HL-60/S4 (cell line): ENCODE results near the gene FCER2.

Source experiments
- in situ Hi-C: fragments of 300-500 bp; cut with MboI; formaldehyde crosslinking; loops from 2 replicates; pipeline ENCODE4 v1.14.3; 2022; ENCODE audit warnings: low sequenced_read_pairs

FCER2 gene

DNA sequence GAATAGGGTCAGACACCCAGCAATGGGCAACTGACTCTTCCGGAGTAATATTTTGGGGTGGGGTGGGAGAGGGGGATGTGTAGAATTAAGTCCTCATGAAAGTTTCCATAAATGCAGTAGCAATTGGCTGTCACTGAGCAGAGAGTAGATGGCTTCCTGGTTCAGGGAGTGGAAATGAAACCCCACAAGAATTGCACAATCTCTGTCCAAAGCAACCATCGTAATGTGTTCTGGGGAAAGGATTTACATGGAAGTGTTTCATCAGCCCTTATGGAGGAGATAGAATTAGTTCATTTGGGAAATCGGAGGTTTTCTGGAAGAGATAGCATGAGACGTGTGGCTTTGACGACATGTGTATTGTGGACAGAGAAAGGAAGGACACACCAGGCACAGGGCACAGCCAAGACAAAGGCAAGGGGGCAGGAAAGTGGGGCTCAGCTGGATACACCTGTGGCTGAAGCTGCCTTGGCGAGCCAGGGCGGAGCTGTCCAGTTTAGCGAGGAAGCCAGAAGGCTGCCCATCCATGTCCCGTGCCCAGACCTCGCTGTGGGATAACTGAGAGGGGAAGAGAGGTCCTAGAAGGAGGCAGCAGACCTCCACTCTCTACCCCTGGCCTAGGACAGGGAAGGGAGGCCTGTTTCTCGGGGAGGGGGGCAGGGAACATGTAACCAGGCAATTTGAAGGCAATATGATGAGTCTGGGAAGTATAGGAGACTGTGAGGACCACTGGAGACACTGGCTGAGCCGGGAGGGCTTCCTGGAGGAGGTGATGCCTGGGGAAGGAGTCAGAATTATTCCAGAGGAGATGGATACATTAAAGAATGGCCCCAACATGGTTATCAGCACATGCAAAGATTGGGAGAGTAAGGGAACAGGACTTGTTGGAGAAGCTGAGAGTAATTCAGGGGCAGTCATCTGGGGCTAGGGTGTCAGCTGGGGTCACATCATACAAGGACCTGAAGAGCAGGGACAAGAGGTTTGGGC lies 32.6 kb upstream of the FCER2 start:
- in situ Hi-C loops = no loop called here

- in situ Hi-C loops = no loop called here
Measured at GRCh38 chr19:7733376-7733775, 31.4 kb upstream of the FCER2 start.

DNA sequence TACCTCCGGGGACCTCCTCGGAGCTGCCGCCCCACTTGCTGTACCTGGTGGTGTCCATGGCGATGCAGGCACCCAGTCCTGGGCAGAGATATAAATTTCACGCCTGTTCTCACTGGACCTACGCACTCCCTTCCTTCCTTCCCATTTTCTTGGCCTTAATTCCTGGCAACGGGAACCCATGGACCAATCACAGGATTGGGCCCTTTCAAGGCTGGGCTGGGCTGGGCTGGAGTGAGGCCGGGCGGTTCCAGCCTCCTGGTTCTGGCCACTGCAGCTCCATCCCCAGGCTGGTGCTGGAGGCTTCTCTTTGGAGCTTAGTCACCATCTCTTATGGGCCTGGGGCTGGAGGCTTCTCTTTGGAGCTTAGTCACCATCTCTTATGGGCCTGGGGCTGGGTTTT lies 30.1 kb upstream of the FCER2 start, which contains the start of gene CLEC4G:
Gene CLEC4G, minus strand, starts transcription at position 66 of the 400 bp plus-strand sequence. Its CDS starts 8 bp downstream, at position 58.
- in situ Hi-C loops = no loop called here

- in situ Hi-C loops = no loop called here
Measured at GRCh38 chr19:7731615-7732014, 29.7 kb upstream of the FCER2 start.

GRCh38 chr19:7731218-7731595 lies 29.3 kb upstream of the FCER2 start:
- in situ Hi-C loops = no loop called here

- in situ Hi-C loops = no loop called here
Measured at GRCh38 chr19:7730286-7731217, 28.6 kb upstream of the FCER2 start.

- in situ Hi-C loops = no loop called here
Measured at GRCh38 chr19:7729831-7730285, 27.9 kb upstream of the FCER2 start.

DNA sequence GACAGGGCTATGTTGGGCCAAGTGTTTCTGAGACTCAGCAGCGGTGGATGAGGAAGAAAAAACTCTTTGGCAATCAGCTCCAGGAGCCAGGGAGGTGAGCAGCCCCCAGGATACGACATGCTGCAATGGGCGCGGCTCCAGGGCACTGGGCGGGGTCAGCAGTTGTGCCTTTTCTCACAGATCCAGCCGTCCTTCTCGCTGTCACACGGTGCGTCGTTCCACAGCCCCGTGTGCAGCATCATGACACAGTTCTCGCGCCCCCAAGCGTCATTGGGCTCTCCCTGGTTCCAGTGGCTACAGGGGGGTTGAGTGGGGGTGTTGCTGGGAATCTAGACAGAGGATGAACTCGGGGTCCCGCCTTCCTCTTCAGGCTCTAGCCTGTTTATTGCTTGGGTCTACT lies 27.3 kb upstream of the FCER2 start:
- in situ Hi-C loops = no loop called here

DNA sequence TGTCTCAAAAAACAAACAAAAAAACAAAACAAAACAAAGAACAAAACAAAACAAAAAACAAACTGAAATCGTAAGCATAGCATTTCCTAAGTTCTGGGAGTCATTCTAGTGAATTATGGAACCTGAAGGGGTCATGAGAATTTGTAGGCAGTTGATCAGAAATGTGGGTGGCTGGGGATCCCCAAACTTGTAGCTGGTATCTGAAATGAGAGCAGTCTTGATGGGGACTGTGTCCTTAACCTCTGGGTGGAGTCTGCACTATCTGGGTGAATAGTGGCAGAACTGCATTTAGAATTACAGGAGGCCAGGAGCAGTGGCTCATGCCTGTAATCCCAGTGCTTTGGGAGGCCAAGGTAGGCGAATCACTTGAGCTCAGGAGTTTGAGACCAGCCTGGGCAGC lies 23.9 kb upstream of the FCER2 start:
- in situ Hi-C loops = no loop called here

- in situ Hi-C loops = no loop called here
Measured at GRCh38 chr19:7722231-7722651, 20.3 kb upstream of the FCER2 start.

GRCh38 chr19:7720351-7720750 lies 18.4 kb upstream of the FCER2 start:
- in situ Hi-C loops = no loop called here

DNA sequence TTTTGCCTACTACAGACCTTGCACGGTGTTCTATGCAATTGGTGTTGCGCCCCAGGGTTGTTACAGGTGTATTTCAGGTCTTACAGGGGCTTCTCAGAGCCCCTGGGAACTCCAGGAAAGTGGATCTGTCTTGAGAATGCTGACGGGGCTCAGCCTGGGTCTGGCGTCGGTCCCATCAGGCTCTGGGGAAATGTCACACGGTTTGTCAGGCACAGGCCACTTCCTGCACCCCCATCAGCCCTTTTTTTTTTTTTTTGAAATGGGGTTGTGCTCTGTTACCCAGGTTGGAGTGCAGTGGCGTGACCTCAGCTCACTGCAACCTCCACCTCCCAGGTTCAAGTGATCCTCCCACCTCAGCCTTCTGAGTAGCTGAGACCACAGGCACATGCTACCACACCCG lies 16.7 kb upstream of the FCER2 start:
- in situ Hi-C loops = no loop called here

DNA sequence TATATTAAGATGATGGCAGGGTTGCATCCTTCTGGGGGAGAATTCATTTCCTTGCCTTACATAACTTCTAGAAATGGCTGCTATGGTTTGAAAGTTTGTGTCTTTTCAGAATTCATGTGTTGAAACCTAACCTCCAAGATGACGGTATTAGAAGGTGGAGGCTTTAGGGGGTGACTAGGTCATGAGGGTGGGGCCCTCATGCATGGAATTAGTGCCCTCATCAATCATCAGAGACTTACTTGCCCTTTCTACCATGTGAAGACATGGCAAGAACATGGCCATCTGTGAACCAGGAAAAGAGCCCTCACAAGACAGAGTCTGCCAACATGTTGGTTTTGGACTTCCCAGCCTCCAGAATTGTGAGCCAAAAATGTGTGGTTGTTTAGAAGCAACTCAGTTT lies 14.8 kb upstream of the FCER2 start:
- in situ Hi-C loops = no loop called here

DNA sequence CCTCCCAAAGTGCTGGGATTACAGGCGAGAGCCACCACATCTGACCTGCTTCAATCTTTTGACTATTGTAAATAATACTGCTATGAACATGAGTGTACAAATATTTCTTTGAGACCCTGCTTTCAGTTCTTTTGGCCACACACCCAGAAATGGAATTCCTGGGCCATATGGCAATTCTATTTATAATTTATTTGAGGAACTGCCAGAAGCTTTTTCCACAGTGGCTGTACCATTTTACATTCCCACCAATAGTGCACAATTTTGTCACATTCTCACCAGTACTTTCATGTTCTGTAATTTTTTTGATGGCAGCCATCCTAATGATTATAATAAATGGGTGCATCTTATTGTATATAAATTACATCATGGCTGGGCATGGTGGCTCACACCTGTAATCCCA lies 13.7 kb upstream of the FCER2 start:
- in situ Hi-C loops = no loop called here

- in situ Hi-C loops = no loop called here
Measured at GRCh38 chr19:7710616-7711015, 8.7 kb upstream of the FCER2 start.

DNA sequence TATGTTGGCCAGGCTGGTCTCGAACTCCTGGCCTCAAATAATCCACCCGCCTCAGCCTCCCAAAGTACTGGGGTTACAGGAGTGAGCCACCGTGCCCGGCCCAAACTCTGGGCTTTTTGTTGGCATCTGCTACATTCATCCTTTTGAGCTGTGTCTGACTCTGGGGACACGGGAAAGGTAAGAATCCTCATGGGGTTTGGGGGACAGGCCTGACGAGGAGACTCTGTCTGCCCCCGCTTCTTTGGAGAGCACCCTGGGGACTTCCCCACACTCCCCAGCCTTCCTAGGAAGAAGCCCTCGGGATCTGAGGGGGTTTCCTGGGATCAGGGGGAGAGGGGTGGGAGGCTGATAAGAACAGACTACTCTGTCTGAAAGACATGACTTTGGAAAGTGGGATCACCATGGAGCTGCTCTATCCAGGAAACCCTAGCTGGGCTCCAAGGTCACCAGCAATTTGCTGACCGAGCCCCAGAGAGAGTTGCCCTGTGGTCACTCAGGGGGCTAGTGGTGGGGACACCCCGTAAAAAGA lies 8.1 kb upstream of the FCER2 start:
- in situ Hi-C loops = no loop called here

- in situ Hi-C loops = no loop called here
Measured at GRCh38 chr19:7706955-7707456, 5.1 kb upstream of the FCER2 start.

DNA sequence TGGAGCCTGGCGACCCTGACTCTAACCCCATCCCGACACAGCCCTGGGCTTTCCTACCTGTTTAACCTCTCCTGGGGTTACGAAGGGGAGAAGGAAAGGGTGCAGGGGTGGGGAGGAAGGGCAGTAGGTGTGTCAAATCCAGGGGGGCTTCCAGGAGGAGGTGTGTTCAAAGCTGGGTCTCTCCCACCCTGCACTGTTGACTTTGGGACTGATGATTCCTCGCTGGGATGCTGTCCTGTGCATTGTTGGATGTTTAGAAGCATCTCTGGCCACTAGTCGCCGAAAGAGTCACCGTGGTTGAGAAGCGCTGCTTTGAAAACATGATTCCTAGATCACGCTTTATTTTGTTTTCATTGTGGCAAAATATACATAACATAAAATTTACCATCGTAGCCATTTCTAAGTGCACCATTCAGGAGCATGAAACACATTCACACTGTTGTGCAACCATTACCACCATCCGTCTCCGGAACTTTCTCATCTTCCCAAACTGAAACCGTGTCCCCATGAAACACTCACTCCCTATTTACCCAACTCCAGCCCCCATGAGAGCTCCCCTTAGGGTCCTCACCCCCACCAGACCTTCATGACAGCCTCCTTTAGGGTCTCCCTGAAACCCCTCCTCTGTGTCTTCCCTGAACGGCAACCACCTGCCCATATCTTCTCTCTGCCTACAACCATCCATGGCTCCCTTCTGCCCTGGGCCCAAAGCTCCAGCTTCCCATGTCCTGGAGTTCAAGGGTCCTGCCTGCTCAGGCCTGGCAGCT lies 4.4 kb upstream of the FCER2 start:
- in situ Hi-C loops = no loop called here

- in situ Hi-C loops = no loop called here
Measured at GRCh38 chr19:7705387-7706187, 3.7 kb upstream of the FCER2 start.
